ENCODE measurements around the gene ITPR2.

ITPR2 gene

GRCh38 chr12:26573225-26573909, 259.6 kb downstream of the ITPR2 start:
- Histone ChIP-seq H3K9me2 (replicated peaks; ENCODE audit: low read depth, low read length) (no peaks in the 10 kb centered on the region), H2AFZ (ENCODE audit: low read length) (no peak overlapping the region), H3K4me1 (ENCODE audit: insufficient read depth, low read length, poor library complexity, severe bottlenecking) (peaks cover 4% of the 10 kb centered on the region), H3K9ac (ENCODE audit: low read depth, low read length, poor library complexity, severe bottlenecking) (no peak overlapping the region), H3K4me3 (ENCODE audit: low read length, poor library complexity, severe bottlenecking) (no peak overlapping the region), H3K36me3 (ENCODE audit: insufficient read depth, low read length) (no peaks in the 10 kb centered on the region), H3K4me2 (ENCODE audit: low read depth, low read length, poor library complexity, severe bottlenecking) (no peak overlapping the region), H3F3A (ENCODE audit: low read depth) (no peaks in the 10 kb centered on the region), H3K27me3 (ENCODE audit: insufficient read depth, low read length, poor library complexity, severe bottlenecking) (no peaks in the 10 kb centered on the region), H3K79me2 (ENCODE audit: insufficient read depth, low read length) (no peaks in the 10 kb centered on the region), H3K9me3 (ENCODE audit: insufficient read depth, low read depth, low read length) (no peaks in the 10 kb centered on the region), H4K20me1 (ENCODE audit: insufficient read depth, low read length, poor library complexity, severe bottlenecking) (no peaks in the 10 kb centered on the region)
- no peak for TF ChIP-seq EZH2phosphoT487 (IDR thresholded peaks at IDR 0.05; ENCODE audit: borderline replicate concordance)
- TF ChIP-seq, protein P1, sequence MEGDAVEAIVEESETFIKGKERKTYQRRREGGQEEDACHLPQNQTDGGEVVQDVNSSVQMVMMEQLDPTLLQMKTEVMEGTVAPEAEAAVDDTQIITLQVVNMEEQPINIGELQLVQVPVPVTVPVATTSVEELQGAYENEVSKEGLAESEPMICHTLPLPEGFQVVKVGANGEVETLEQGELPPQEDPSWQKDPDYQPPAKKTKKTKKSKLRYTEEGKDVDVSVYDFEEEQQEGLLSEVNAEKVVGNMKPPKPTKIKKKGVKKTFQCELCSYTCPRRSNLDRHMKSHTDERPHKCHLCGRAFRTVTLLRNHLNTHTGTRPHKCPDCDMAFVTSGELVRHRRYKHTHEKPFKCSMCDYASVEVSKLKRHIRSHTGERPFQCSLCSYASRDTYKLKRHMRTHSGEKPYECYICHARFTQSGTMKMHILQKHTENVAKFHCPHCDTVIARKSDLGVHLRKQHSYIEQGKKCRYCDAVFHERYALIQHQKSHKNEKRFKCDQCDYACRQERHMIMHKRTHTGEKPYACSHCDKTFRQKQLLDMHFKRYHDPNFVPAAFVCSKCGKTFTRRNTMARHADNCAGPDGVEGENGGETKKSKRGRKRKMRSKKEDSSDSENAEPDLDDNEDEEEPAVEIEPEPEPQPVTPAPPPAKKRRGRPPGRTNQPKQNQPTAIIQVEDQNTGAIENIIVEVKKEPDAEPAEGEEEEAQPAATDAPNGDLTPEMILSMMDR (conservative IDR thresholded peaks at IDR 0.05; ENCODE audit: low read length), result no peak

- H3K27me3 ChIP-seq (ENCODE audit: insufficient read depth, low read length, poor library complexity, severe bottlenecking), result no peaks in the 10 kb centered on the region
- H3K79me2 ChIP-seq (ENCODE audit: insufficient read depth, low read length), result no peaks in the 10 kb centered on the region
- H3K4me3 ChIP-seq (ENCODE audit: low read length, poor library complexity, severe bottlenecking), result no peak overlapping the region
- H3K4me2 ChIP-seq (ENCODE audit: low read depth, low read length, poor library complexity, severe bottlenecking), result no peak overlapping the region
- TF ChIP-seq, protein P1 (conservative IDR thresholded peaks at IDR 0.05; ENCODE audit: low read length), result no peak
- TF ChIP-seq EZH2phosphoT487 (IDR thresholded peaks at IDR 0.05; ENCODE audit: borderline replicate concordance), result no peak
- no peaks in the 10 kb centered on the region for H4K20me1 ChIP-seq (ENCODE audit: insufficient read depth, low read length, poor library complexity, severe bottlenecking)
- peaks cover 4% of the 10 kb centered on the region for H3K4me1 ChIP-seq (ENCODE audit: insufficient read depth, low read length, poor library complexity, severe bottlenecking)
- no peaks in the 10 kb centered on the region for H3K36me3 ChIP-seq (ENCODE audit: insufficient read depth, low read length)
- H3K9me2 ChIP-seq (replicated peaks; ENCODE audit: low read depth, low read length), result no peaks in the 10 kb centered on the region
- no peak overlapping the region for H2AFZ ChIP-seq (ENCODE audit: low read length)
- no peaks in the 10 kb centered on the region for H3F3A ChIP-seq (ENCODE audit: low read depth)
- H3K9me3 ChIP-seq (ENCODE audit: insufficient read depth, low read depth, low read length), result no peaks in the 10 kb centered on the region
- no peak overlapping the region for H3K9ac ChIP-seq (ENCODE audit: low read depth, low read length, poor library complexity, severe bottlenecking)
These were observed 260.9 kb downstream of the ITPR2 start for GRCh38 chr12:26572137-26572536.

DNA sequence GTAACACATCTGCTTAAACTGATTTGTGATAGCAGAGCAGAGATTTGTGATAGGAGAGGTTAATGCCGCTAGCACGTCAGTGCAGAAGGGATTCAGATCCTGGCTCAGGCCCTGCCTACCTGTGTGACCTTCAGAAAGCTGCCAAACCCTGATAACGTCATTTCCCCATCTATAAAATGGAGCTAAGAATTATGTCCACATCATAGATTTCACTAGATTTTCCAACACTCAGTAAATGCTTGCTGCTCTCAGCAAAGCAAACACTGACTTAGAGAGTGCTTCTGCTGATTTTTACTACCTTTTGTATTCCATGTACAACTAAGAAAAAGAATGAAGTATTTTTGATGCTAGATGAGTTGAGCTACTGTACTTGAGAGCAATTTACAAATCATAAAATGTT, 261.4 kb downstream of the ITPR2 start:
- Histone ChIP-seq H2AFZ (ENCODE audit: low read length) (no peak overlapping the region), H3K36me3 (ENCODE audit: insufficient read depth, low read length) (no peaks in the 10 kb centered on the region), H3K4me1 (ENCODE audit: insufficient read depth, low read length, poor library complexity, severe bottlenecking) (peaks cover 4% of the 10 kb centered on the region), H3K9ac (ENCODE audit: low read depth, low read length, poor library complexity, severe bottlenecking) (no peak overlapping the region), H4K20me1 (ENCODE audit: insufficient read depth, low read length, poor library complexity, severe bottlenecking) (no peaks in the 10 kb centered on the region), H3K4me2 (ENCODE audit: low read depth, low read length, poor library complexity, severe bottlenecking) (no peak overlapping the region), H3K9me2 (replicated peaks; ENCODE audit: low read depth, low read length) (no peaks in the 10 kb centered on the region), H3K9me3 (ENCODE audit: insufficient read depth, low read depth, low read length) (no peaks in the 10 kb centered on the region), H3K4me3 (ENCODE audit: low read length, poor library complexity, severe bottlenecking) (no peak overlapping the region), H3K27me3 (ENCODE audit: insufficient read depth, low read length, poor library complexity, severe bottlenecking) (no peaks in the 10 kb centered on the region), H3K79me2 (ENCODE audit: insufficient read depth, low read length) (no peaks in the 10 kb centered on the region), H3F3A (ENCODE audit: low read depth) (no peaks in the 10 kb centered on the region)
- TF ChIP-seq EZH2phosphoT487 (IDR thresholded peaks at IDR 0.05; ENCODE audit: borderline replicate concordance), result no peak
- TF ChIP-seq, protein P1 (conservative IDR thresholded peaks at IDR 0.05; ENCODE audit: low read length), result no peak

All from Loucy (cell line).